CMK (cell line): ENCODE results near the gene PDLIM3.
"Not testable (repeated sequence)": the region's sequence is repeated elsewhere in the genome, so short reads cannot be mapped to it uniquely, and the experiment has no call there.

ENCODE experiments used
- DNase-seq: peaks from one replicate; pipeline ENCODE4 v3.0.0-alpha.2; 2010; ENCODE audit warnings: low read depth

Gene PDLIM3

DNA sequence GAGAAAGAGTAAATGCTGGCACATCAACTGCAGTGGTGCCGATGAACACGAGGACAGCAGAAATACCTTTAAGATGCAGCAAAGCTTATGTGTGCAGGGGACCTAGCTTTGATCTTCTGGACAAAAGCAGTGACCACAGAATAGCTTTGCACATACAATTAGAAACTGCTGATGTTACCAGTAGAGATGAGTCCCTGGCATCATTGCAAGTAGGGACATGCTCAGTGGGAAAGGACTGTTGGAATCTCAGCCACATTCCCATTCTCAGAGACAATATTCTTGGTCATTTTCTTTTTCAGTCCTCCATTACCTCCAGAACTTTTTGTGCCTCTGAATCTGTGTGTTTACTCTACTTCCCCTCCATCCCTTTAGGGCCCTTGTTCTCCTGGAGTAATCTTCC is 16.9 kb upstream of the PDLIM3 start:
- DNase-seq: no peak

DNA sequence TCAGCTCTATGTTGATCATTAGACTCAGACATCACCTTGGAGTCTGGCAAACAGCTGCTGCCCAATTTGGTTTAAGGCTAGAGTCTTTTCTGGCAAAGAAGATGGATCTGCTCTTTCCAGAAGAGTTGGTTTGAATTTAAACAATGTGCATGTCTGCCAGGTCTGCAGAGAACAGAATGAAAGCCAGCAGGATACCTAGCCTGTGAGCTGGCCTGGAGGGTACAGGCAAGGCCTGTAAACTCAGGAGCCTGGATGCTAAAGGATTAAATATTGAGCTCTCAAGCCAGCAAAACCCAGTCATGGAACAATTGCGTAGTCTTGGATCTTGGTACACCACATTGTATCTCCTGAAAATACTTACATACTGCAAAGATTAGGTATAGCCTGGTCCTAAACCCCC is 15.6 kb upstream of the PDLIM3 start:
- no peak for DNase-seq

DNA sequence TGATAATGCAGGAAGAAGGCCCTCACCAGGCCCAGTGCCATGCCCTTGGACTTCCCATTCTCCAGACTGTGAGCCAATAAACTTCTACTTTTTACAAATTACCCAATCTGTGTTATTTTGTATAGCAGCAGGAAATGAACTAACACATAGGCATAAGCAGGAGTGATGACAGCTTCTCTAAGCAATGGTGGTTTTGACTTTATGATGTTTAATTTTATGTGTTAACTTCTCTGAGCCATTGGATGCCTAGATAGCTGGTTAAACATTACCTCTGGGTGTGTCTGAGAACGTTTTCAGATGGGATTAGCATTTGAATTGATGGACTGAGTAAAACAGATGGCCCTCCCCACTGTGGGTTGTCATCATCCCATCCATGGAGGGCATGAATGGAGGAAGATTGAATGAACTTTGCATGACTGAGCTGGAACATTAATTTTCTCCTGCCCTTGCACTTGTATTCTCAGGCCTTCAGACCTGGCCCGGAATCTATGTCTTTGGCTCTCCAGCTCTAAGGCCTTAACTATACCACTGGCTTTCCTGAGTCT is 13.9 kb upstream of the PDLIM3 start:
- no peak for DNase-seq

DNA sequence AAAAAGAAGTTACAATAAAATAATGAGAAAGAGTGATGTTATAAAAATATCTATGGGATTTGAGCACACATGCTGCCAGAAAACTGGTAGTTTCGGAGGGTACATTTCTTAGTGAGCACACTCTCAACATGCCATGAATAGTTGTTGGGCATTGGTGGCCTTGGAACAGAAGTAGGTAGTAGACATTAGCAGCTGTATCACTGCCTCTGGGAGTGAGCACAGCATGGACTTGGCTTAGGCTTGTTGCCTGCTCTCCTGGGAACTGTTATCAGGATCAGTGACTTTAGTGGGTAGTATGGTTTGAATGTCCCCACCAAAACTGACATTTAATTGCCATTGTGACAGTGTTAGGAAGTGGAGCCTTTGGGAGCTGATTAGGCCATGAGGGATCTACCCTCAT is 13.3 kb upstream of the PDLIM3 start:
- no peak for DNase-seq

DNA sequence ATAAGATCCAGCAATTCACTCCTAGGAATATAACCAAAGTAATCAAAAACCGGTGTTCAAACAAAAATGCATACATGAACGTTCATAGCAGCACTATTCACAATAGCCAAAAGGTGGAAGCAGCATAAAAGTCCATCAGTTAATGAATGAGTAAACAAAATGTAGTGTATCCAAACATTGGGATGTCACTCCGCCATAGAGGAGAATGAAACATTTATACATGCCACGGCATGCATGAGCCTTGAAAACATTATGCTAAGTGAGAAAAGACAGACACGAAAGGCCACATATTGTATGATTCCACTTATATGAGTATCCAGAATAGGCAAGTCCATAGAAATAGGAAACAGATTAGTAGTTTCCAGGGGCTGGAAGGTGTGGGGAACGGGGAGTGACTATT is 11.0 kb upstream of the PDLIM3 start:
- DNase-seq: no peak

DNA sequence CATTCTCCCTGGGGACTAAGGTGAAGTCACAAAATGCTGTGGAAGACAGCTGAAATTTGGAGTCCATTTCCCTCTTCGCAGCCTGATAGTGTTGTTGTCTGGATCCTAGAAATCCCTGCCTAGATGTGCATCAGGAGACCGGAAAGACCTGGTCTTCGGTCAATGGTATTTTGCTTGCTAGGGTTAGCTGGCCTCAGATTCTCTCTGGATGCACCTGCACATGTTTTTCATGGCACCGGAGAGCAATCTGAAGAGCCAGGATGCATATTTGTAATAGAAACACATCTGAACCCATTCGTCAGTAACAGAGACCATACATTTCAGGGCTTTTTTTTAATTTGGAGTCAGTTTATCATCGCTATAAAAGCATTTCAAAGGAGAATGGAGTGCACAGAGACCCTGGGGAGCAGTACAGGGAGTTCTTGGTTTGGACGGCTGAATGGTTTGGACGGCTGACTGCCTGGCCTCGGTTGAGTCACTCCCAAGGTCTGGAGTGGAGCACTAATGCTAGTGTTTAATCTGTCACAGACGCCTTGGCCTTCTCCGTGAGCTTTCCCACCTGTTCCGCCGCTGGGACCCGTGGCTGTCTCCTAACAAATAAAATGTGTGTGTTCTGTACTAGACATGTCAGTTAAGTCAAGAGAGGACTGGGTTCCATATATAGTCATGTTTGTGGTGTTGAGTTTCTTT is 7.5 kb upstream of the PDLIM3 start:
- no peak for DNase-seq

DNA sequence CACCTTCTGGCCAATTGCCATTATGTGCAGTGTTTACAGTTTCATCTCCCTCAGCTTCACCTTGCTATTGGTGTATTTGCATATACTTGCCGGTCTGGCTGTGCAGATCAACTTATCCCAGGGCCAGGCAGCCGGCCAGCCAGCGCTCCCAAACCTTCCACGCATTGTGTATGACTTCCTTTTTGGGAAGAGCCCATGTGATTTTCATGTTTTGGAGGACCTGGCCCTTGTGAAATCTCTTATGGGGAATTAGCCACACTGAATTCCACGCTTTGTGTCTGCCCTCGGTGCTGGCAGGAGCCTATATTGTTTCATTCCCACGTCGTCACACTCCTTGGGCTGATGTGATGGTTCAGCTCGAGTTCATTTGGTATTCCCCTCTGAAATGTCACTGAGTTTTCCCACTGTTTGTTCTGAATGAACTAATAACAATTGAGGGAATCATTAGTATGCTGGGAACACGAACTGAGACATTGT is 6.0 kb upstream of the PDLIM3 start:
- no peak for DNase-seq

DNA sequence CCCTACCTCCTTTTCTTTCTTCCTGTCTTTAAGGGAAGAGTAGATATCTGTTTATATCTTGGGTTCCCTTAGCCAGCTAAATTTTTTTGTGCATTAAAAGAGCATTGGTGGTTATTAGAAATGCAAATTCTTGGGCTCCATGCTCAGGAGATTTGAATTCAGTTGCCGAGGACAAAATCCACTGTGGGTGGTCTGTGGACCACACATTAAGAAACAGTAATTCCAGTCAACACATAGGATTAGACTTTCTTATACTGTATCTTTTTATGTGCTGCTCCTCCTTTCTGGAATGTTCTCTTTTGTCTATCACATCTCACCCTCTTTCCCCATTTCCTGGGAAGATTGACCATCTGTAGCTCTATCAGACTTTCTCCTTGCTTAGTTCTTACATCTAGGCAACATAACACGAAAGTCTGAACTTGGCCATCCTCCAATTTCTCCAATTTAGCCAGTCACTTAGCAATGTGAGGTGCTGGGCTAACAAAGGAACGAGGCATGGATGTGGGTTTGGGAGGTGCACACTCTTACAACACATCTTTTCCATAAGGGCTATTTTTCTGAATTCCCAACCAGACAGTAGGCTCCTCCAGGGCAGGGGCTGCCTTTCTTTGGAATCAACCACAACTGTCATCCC is 5.3 kb upstream of the PDLIM3 start:
- no peak for DNase-seq

DNA sequence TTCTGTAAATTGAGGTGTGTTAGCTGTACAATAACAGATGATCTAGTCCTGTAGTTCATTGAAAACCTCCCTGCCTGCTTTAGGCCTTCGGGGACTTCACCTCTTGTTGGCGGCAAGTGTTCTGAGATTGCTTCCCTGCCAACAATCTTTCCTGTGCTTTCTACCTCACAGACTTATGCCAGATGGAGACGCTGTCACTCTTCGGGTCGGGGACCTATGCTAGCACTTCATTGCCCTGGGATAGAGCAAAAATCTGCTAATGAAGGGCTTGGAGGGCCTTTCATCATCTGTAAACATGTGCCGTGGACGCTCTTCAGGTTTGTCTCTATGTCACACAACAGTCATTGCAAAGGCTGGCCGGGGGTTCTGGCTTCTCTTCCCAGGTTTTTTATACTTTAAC is 4.7 kb upstream of the PDLIM3 start:
- DNase-seq: no peak

DNA sequence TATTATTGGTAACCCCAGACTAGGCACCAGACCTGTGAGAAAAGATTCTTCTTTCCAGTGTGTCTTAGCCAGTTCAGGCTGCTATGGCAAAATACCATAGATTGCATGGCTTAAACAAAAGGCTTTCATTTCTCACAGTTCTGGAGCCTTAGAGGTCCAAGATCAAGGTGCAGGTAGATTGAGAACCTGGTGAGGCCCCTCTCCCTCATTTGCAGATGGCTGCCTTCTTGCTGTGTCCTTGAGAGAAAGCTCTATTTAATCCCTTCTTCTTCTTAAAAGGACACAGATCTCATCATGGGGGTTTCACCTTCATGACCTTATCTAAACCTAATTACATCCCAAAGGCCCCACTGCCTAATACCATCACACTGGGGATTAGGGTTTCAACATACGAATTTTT is 3.5 kb upstream of the PDLIM3 start:
- no peak for DNase-seq

DNA sequence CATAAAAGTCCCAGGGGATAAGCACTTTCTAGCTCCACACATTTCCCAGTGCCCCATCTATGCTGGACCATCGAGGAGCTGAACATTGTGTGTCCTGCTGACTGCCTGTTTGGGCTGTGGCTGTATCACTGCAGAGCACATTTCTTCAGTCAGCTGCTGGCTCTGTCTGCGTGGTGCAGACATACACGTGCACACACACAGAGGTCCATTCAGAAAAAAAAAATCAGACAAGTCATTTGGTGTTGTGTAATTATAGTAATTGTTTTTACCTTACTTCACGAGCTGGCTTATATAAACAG is 1.1 kb upstream of the PDLIM3 start:
- DNase-seq: no peak

DNA sequence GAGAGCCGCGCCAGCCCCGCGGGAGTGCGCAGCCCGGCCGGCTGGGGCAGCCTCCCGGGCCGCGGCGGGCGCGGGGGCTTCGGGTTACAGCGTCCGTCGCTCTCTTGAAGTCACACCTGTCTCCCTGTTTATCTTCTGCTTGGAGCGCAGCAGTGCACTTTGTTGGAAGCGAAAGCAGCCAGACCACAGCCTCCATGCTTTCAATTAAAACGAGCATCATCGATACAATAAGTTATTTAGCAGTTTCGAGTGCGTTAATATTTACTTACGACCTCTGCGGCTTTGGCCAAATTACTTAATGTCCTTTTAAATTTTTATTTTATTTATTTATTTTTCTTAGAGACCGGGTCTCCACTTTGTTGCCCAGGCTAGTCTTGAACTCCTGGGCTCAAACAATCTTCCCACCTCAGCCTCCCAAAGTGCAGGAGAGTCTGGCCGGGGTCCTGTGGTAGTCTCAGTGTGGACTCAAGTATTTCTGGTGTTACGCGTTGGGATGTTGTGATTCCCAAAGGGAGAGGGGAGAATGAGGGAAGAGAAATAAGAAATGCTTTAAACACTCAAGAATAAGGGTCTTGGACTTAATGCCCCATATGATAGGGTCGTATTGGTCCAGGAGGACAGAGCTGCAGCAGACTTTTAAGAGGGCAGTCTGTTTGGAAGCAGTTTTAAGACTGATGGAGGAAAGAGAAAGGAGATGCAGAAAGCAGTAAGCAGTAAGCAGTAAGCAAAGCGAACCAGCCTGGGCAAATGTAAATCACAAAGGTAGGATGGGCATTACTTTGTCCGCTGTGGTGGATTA is 504 bp upstream of the PDLIM3 start:
- DNase-seq: no peak

DNA sequence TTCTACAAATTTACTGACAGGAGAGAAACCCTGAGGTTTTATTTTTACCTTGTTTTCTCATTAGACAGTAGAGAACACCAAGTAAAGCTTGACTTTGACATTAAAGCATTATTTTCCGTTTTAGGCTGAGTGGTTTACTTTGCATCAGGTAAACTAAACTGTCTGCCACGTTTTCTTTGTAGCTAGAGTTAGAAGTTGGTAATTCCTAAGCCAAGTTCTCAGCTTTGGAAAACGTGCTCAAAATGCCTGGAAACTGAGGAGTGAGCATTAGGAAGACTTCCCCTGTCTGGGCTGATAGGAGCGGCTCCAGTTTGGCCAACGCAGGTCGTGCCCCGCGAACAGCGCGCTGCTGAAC is 819 bp downstream of the PDLIM3 start:
- DNase-seq: no peak

DNA sequence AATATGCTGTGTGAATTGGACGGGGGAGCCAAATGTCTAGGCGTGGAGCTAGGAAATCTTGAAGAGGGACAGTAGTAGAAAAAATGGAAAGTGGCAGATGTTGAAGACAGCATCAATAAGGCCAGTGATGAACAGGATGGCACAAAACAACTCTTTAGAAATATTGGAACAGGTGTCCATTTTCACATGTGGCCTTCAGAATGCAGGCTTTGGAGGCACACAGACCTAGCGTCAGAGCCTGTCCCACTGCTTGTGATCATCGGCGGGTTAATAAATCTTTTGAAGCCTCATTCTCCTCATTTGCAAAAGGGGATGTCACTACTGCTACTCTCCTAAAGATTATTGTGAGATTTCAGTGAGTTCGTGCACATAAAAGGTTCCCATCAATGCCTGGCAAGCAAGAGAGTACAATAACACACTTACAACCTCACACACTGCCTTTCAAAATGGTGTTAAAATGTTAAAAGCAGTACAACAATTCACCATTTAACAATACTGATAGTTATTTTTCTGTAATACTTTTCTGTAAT is 2.4 kb downstream of the PDLIM3 start:
- no peak for DNase-seq

DNA sequence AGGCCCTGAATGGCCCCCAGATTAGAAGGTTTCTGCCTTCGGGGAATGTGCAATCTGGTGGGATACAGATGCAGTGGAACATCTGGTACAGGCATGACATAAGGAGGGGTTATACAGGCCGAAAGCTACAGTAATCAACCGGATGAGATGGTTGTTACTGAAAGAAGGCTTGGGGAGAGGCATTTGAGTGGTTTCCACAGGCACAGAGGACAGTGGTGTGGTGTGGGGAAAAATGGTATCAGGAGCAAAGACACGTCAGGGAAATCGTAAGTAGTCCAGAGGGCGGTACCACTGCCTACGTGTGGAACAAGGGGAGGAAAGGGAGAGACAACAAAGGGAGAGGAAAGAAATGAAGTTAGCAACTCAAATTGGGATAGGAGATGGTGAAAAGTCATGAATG is 3.0 kb downstream of the PDLIM3 start:
- no peak for DNase-seq

DNA sequence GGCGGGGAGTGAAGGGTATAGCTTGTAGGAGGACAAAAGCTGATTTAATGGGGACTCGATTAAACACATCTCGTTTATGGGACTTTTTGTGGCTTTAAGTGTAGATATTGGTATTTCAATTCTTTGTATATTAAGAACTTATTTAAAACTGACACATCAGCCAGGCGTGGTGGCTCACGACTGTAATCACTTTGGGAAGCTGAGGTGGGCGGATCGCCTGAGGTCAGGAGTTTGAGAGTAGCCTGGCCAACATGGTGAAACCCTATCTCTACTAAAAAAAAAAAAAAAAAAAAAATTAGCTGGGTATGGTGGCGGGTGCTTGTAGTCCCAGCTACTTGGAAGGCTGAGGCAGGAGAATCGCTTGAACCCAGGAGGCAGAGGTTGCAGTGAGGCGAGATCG is 3.7 kb downstream of the PDLIM3 start:
- DNase-seq: not testable (repeated sequence)

DNA sequence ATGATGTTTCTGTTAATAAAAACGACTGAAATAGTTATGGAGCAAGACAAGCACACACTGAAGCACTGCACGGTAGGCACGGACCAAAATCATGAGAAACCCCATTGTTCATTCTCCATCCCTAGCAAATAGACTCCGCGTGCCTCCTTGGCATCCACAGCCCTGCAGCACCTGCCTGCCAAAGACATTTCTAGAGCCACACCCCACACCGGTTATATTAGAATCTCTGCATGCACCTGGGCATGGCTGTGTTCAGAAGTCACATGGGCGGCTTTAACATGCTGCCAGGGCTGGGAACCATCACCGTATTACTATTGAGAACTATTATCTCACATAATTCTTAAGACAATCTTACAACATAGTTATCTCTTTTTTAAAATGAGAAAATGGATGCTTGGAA is 5.9 kb downstream of the PDLIM3 start:
- DNase-seq: no peak

DNA sequence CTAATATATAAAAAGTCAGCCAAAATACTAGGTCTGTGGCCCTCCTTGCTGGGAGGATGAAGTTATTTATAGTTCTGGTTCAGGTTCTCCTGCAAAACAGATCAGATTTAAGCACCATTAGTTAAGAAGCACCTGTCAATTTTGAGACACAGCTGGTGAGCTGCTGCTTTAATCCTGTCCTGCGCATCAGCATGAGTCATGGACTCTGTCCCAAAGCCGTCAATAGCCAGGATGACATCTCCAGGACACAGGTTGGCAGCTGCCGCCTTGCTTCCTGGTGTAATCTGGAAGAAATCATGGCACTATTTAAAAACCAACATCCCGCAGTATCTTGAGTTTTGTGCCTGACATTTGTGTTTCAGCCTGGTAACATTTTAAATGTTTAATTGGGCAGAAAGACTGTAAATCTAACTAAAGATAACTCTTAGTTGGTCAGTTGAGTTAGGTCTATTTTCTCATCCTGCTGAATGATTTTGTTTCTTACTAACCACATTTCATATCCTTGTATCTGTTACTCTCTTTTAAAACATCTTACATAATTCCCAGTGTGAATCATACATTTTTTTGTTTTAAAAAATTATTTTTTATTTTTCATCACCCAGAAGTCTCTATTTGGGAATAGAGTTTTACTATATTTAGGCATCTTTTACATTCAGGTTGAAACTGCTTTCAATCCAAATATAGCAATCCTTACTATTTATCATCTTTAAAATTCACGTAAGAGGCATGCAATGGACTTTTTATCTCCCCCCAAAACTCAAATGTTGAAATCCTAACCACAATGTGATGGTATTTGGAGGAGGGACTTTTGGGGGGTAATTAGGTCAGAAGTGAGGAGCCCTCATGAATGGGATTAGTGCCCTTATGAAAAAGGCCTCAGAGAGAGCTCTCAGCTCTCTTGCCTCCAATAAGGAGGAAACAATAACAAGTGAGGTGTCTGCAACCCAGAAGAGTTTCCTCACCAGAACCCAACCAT is 10.1 kb downstream of the PDLIM3 start:
- no peak for DNase-seq

DNA sequence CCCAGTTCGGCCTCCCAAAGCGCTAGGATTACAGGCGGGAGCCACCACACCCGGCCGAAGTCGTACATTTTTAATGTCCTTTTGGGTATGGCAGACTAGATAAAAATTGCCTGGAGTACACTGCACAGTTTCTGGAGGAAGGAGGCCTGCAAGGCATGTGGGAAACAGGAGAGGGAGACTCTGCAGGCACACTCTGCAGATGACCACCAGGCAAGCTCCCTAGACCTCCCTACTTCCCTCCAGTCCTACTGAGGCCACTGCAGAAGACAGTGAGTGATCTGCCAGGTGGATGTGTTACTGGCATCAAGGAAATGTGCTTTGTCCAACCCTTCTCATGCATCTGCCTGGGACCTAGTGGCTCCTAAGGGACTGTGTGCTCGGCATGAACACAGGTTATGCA is 11.4 kb downstream of the PDLIM3 start:
- DNase-seq: no peak

DNA sequence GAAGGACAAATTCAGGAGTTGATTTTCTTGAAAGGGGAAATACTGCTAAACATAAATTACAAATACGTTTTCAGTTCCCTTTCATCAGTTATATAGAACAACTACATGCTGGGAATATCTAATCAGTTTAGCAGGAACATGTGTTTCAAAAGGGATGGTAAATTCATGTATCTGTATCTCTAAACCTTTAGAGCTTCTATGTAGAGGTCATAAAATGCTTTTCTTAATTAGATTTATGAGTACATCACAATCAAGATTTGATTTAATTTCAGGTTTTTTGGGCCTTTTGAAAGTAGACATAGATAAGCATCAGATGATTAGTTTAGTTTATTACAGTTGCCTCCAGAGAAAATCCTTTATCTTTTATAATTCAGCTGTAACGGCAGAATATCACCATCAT is 12.9 kb downstream of the PDLIM3 start:
- no peak for DNase-seq

DNA sequence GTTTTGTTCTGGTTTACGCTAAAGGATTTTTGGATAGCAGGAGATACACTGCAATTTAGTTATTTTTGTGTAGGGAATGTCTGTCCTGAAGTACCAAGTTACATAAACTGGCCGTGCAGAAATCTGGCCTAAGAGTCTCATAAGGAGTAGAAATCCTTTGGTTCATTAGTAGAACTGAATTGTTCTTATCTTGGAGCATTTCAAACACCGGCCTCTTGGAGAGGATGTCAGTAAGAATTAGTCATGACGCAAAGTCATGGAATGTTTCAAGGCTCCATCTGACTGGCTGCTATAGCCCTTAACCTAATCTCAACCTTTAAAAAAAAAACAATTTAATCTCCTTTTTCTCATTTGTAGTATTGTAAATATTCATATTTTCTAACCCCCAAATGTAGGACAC is 15.2 kb downstream of the PDLIM3 start:
- no peak for DNase-seq

DNA sequence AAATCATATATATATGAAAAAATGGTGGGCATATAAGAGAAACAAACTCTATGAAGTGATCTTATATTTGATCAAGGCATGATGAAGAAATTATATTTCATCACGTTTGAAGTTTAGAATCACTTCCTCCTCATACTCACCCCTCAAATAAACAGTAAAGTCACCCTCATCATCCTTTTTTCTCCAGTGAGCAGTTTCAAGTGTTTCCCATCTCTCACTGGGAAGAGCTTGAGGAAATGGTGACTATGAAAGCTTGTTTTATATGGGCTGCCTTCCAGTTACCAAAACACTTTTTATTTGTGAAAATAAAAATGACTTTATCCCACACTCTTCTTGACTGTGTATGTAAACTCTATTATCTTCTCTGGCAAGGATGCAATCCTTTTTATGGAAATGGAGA is 16.8 kb downstream of the PDLIM3 start:
- no peak for DNase-seq
